SJSA1 (cell line): Measurements from ENCODE around the gene PPP1R11. TPM values are rescaled to one million over a fixed set of nuclear protein-coding genes. Genes with fewer than 3 reads are reported as not detected.
"Not testable (repeated sequence)": the region's sequence is repeated elsewhere in the genome, so short reads cannot be mapped to it uniquely, and the experiment has no call there.

Source experiments
- DNase-seq, 2 experiments: peaks; one replicate each; pipeline ENCODE4 v3.0.0-alpha.2; 2015 to 2020; ENCODE audit warnings: low spot score in 2 of 2, low read depth in 1 of 2
- H3K27ac ChIP-seq: fragments of 250-450 bp; sonication (Bioruptor Pico); 2 replicates; pipeline ENCODE4 v1.5.1; 2020; ENCODE audit warnings: mild to moderate bottlenecking, moderate library complexity
- H3K27me3 ChIP-seq: fragments of 250-450 bp; sonication (Bioruptor Pico); replicated peaks from 2 replicates; pipeline ENCODE4 v1.5.1; 2020; ENCODE audit warnings: mild to moderate bottlenecking, moderate library complexity
- H3K36me3 ChIP-seq: fragments of 250-450 bp; sonication (Bioruptor Pico); 2 replicates; pipeline ENCODE4 v1.5.1; 2020; ENCODE audit warnings: mild to moderate bottlenecking
- H3K4me1 ChIP-seq: fragments of 250-450 bp; sonication (Bioruptor Pico); replicated peaks from 2 replicates; pipeline ENCODE4 v1.6.1; 2021; ENCODE audit warnings: mild to moderate bottlenecking
- H3K4me3 ChIP-seq: fragments of 250-450 bp; sonication (Bioruptor Pico); 2 replicates; pipeline ENCODE4 v1.5.1; 2020; ENCODE audit warnings: mild to moderate bottlenecking
- H3K9me3 ChIP-seq: fragments of 250-450 bp; sonication (Bioruptor Pico); replicated peaks from 2 replicates; pipeline ENCODE4 v1.5.1; 2020; ENCODE audit warnings: mild to moderate bottlenecking
- total RNA-seq: library from RNA; depleted of rRNA; stranded (reverse); fragments of >200 nt; shearing (Covaris generic); gene quantifications from 2 replicates; pipeline ENCODE4 v1.2.3, GENCODE V29; 2014; rRNA removed

Gene PPP1R11
- total RNA-seq, 1 experiment from 2014 or later = 33.8 TPM

DNA sequence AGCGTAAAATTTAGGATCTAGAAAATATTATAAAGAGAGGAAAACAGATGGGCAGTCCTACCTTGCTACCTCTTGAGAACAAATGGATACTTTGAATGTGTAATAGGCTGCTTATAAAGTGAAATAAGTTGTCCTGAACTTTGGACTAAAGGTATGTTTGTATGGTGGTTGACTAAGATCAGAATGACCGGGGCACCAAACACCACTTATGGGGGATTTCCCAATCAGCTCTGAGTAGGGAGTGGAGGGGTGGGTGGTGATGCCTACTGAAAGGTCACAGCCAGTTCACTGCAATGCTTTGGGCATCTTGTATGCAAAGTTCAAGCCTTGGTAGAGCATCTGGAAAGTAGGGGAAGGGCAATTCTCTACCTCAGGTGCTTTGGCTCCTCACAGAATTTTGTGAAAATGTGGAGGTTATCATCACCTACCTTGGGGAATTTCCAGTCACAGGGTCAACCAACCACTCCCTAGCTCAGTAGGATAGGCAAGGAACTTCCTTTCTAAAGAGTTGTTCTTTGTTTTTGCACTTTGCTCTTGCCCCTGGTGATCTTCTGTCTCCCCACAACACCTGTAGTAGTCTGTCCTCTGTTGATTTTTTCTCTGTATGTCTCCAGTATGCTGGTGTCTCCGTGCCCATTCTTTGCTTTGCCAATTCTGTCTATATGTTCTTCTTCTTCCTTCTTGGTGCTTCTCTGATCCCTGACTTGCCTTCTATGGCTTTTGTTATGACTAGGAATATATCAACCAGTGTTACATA, 46.2 kb downstream of the PPP1R11 start, which contains the start of gene TRIM31:
Gene TRIM31 (minus strand): TSS at position 88 of the 757 bp plus-strand sequence. CDS start 285 bp downstream, outside the sequence.
- Histone ChIP-seq H3K9me3 (no peaks in the 10 kb centered on the region), H3K36me3 (no peaks in the 10 kb centered on the region), H3K27ac (no peak within 1 kb of the TSS), H3K4me1 (no peaks in the 10 kb centered on the region), H3K27me3 (peaks cover 41% of the 10 kb centered on the region), H3K4me3 (no peak within 1 kb of the TSS)
- no peak for DNase-seq

GRCh38 chr6:30113841-30114240, 46.8 kb downstream of the PPP1R11 start:
- H3K4me3 ChIP-seq = no peak overlapping the region
- H3K4me1 ChIP-seq = peaks cover under 1% of the 10 kb centered on the region
- no peak for DNase-seq
- H3K36me3 ChIP-seq = no peaks in the 10 kb centered on the region
- no peak overlapping the region for H3K27ac ChIP-seq
- H3K9me3 ChIP-seq = no peaks in the 10 kb centered on the region
- peaks cover 41% of the 10 kb centered on the region for H3K27me3 ChIP-seq

- no peaks in the 10 kb centered on the region for H3K36me3 ChIP-seq
- H3K4me3 ChIP-seq = no peak overlapping the region
- peaks cover 25% of the 10 kb centered on the region for H3K27me3 ChIP-seq
- no peak overlapping the region for H3K27ac ChIP-seq
- no peak for DNase-seq
- H3K4me1 ChIP-seq = peaks cover 9% of the 10 kb centered on the region
- no peaks in the 10 kb centered on the region for H3K9me3 ChIP-seq
These were observed 49.7 kb downstream of the PPP1R11 start for GRCh38 chr6:30116724-30117123.

GRCh38 chr6:30118691-30119090, 51.7 kb downstream of the PPP1R11 start:
- not testable (repeated sequence) for H3K4me1 ChIP-seq, H3K9me3 ChIP-seq, H3K27ac ChIP-seq, H3K4me3 ChIP-seq, H3K36me3 ChIP-seq, H3K27me3 ChIP-seq, DNase-seq

Other genes starting within 250 kb of the PPP1R11 start
- not detected in 2 replicates for gene HLA-G, start 239.4 kb upstream of the PPP1R11 start, total RNA-seq
- gene HLA-A, start 124.7 kb upstream of the PPP1R11 start, total RNA-seq = 1,534 and 1,583 TPM in 2 replicates
- 22.5 and 29.7 TPM in 2 replicates for gene POLR1H, start 5.9 kb upstream of the PPP1R11 start, total RNA-seq
- not detected in 2 replicates for gene RNF39, start 8.6 kb downstream of the PPP1R11 start, total RNA-seq
- gene TRIM31, start 45.9 kb downstream of the PPP1R11 start, total RNA-seq = not detected in 2 replicates
- not detected in 2 replicates for gene TRIM40, start 68.9 kb downstream of the PPP1R11 start, total RNA-seq
- not detected in 2 replicates for gene TRIM10, start 94.0 kb downstream of the PPP1R11 start, total RNA-seq
- not detected in 2 replicates for gene TRIM15, start 96.3 kb downstream of the PPP1R11 start, total RNA-seq
- gene TRIM26, start 146.2 kb downstream of the PPP1R11 start, total RNA-seq = 27.2 and 56.4 TPM in 2 replicates